ENCODE results near the gene ZC3H4. TPM values are rescaled to one million over a fixed set of nuclear protein-coding genes. Genes with fewer than 3 reads are reported as not detected.

Gene ZC3H4
- total RNA-seq, 2 donors from 2014 or later: 35.3 to 49.1 TPM

GRCh38 chr19:47122359-47123335 lies 9.1 kb upstream of the ZC3H4 start:
- no peak for TF ChIP-seq POLR2AphosphoS5 (IDR thresholded peaks at IDR 0.05)
- TF ChIP-seq, protein P1, sequence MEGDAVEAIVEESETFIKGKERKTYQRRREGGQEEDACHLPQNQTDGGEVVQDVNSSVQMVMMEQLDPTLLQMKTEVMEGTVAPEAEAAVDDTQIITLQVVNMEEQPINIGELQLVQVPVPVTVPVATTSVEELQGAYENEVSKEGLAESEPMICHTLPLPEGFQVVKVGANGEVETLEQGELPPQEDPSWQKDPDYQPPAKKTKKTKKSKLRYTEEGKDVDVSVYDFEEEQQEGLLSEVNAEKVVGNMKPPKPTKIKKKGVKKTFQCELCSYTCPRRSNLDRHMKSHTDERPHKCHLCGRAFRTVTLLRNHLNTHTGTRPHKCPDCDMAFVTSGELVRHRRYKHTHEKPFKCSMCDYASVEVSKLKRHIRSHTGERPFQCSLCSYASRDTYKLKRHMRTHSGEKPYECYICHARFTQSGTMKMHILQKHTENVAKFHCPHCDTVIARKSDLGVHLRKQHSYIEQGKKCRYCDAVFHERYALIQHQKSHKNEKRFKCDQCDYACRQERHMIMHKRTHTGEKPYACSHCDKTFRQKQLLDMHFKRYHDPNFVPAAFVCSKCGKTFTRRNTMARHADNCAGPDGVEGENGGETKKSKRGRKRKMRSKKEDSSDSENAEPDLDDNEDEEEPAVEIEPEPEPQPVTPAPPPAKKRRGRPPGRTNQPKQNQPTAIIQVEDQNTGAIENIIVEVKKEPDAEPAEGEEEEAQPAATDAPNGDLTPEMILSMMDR (IDR thresholded peaks at IDR 0.05): no peak
- no peak for TF ChIP-seq POLR2A (IDR thresholded peaks at IDR 0.05)
- Histone ChIP-seq H3K4me1 (replicated peaks) (no peaks in the 10 kb centered on the region), H3K9me3 (no peaks in the 10 kb centered on the region), H3K27me3 (replicated peaks; ENCODE audit: insufficient read depth) (no peaks in the 10 kb centered on the region), H3K27ac (no peak overlapping the region), H3K36me3 (no peaks in the 10 kb centered on the region), H3K4me3 (no peak overlapping the region)
- 85% methylated on average over 14 of the region's 14 CpGs for WGBS
- intact Hi-C loops (cut with DNase I): loop anchor here (10.0 kb wide), 1 partner anchor 88 kb away; no protein-coding TSS in a partner anchor
- DNase-seq (ENCODE audit: low spot score): no peak

GRCh38 chr19:47120470-47121067 lies 7.0 kb upstream of the ZC3H4 start:
- H3K27me3 ChIP-seq (replicated peaks; ENCODE audit: insufficient read depth): no peaks in the 10 kb centered on the region
- no peak overlapping the region for H3K27ac ChIP-seq
- WGBS: 91% methylated on average over 6 of the region's 6 CpGs
- no peak overlapping the region for H3K4me3 ChIP-seq
- intact Hi-C loops (cut with DNase I): loop anchor here (10.0 kb wide), 1 partner anchor 86 kb away; no protein-coding TSS in a partner anchor
- no peaks in the 10 kb centered on the region for H3K36me3 ChIP-seq
- no peak for DNase-seq (ENCODE audit: low spot score)
- H3K9me3 ChIP-seq: no peaks in the 10 kb centered on the region
- TF ChIP-seq POLR2AphosphoS5 (IDR thresholded peaks at IDR 0.05) (no peak), POLR2A (IDR thresholded peaks at IDR 0.05) (no peak)
- TF ChIP-seq, protein P1 (IDR thresholded peaks at IDR 0.05): no peak
- H3K4me1 ChIP-seq (replicated peaks): no peaks in the 10 kb centered on the region

DNA sequence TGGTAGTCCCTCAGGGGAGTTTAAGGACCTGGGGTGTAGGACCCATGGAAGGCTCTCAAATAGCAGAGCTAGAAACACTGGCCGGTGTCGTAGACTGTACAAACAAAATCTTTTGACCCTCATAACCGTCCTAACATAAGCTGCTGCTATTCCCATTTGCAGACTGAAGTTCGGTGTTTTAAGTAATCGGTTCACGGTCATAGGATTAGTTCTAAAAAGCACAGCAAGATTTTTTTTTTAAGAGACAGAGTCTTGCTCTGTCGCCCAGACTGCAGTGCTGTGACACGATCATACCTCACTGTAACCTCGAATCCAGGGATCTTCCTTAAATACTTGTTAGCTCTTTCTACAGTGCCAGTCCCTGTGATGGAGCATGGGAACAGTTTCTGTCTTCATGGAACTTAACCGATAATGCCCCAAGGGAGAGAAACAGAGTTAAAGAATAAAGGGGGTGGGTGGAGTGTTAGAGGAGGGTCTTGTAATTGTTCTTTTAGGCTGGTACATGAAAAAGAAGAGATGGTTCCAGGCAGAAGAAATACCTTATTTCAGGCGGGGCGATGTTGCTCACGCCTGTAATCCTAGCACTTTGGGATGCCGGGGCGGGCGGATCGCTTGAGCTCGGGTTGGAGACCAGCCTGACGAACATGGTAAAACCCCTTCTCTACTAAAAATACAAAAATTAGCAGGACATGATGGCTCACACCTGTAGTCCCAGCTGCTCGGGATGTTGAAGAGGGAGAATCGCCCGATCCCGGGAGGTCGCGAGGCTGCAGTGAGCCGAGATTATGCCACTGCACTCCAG lies 475 bp upstream of the ZC3H4 start:
- no peaks in the 10 kb centered on the region for H3K4me1 ChIP-seq (replicated peaks)
- no peak for DNase-seq (ENCODE audit: low spot score)
- 34% methylated on average over 26 of the region's 26 CpGs for WGBS
- H3K4me3 ChIP-seq: peak overlapping the region; percentile 79 to 95
- intact Hi-C loops (cut with DNase I): no loop called here
- H3K36me3 ChIP-seq: no peaks in the 10 kb centered on the region
- peak overlapping the region; percentile 100 for H3K27ac ChIP-seq
- TF ChIP-seq POLR2A (IDR thresholded peaks at IDR 0.05): no peak
- TF ChIP-seq, protein P1 (IDR thresholded peaks at IDR 0.05): no peak
- no peak for TF ChIP-seq POLR2AphosphoS5 (IDR thresholded peaks at IDR 0.05)
- no peaks in the 10 kb centered on the region for H3K27me3 ChIP-seq (replicated peaks; ENCODE audit: insufficient read depth)
- no peaks in the 10 kb centered on the region for H3K9me3 ChIP-seq

DNA sequence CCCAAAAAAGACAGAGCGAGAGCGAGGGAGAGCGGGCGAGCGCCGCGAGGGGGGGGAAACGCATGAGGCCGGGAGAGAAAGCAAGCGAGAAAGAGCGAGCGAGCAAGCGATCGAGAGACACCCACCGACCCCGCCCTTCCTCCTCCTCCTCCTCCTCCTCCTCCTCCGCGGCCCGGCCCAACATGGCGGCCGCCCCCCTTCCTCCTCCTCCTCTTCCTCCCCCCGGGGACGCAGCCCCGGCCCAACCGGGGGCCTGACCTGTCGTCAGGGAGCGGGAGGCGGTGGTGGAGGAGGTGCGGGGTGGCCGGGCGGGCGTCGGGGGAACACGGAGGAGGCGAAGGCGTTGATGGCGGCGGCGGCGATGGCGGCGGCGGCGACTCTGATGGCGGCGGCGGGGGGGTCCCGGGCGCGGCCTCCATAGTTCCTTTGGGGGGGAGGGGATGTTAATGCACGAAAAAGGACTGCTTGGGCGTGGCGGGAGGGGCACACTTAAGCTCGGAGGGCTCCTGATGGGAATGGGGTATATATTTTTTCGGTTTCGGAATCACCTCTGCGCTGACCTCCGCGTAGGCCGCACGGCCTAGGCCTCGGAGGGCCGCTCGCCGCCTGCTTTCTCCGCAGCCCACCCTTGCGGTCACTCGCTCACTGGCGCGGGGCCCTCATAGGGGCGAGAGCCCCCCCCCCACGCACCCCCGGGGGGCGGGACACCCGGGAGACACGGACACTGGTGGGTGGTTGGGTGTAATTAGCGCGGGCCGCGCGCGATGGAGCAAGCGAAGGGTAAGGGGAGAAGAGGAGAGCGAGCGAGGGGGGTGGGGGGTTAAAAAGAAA lies 1.2 kb downstream of the ZC3H4 start:
- no peaks in the 10 kb centered on the region for H3K4me1 ChIP-seq (replicated peaks)
- intact Hi-C loops (cut with DNase I): no loop called here
- H3K27me3 ChIP-seq (replicated peaks; ENCODE audit: insufficient read depth): no peaks in the 10 kb centered on the region
- no peaks in the 10 kb centered on the region for H3K36me3 ChIP-seq
- H3K4me3 ChIP-seq: peak overlapping the region; percentile 79 to 95
- whole genome bisulfite sequencing: under 1% methylated on average over 70 of the region's 85 CpGs
- H3K9me3 ChIP-seq: no peaks in the 10 kb centered on the region
- peak; percentile 85 for DNase-seq (ENCODE audit: low spot score)
- peak overlapping the region; percentile 100 for H3K27ac ChIP-seq
- TF ChIP-seq POLR2AphosphoS5 (IDR thresholded peaks at IDR 0.05) (peak; percentile 39), POLR2A (IDR thresholded peaks at IDR 0.05) (peak; percentile 84)
- TF ChIP-seq, protein P1 (IDR thresholded peaks at IDR 0.05): no peak
